ENCODE data around the gene DOCK4. TPM values are rescaled to one million over a fixed set of nuclear protein-coding genes. Genes with fewer than 3 reads are reported as not detected.

The DOCK4 gene
- total RNA-seq, 4 donors from 2014 or later = 14.0 to 48.1 (median 30.9) TPM

- no peaks in the 10 kb centered on the region for H3K9me3 ChIP-seq
- 97% methylated on average over 2 of the region's 2 CpGs for WGBS, 2 donors
- H3K27me3 ChIP-seq = no peaks in the 10 kb centered on the region
- TF ChIP-seq POLR2A (IDR thresholded peaks at IDR 0.05) = no peak
- TF ChIP-seq CTCF (IDR thresholded peaks at IDR 0.05) = no peak
- H3K4me3 ChIP-seq (replicated peaks in 1 of 3) = no peak overlapping the region
- no peak for DNase-seq
- no peaks in the 10 kb centered on the region for H3K36me3 ChIP-seq
- intact Hi-C loops (cut with DNase I) = no loop called here
- H3K4me1 ChIP-seq = no peaks in the 10 kb centered on the region
- H3K27ac ChIP-seq = no peak overlapping the region
These were observed 30.4 kb upstream of the DOCK4 start for GRCh38 chr7:112236597-112236996.

- TF ChIP-seq CTCF (IDR thresholded peaks at IDR 0.05) (no peak), POLR2A (IDR thresholded peaks at IDR 0.05) (no peak)
- Histone ChIP-seq H3K4me1 (no peaks in the 10 kb centered on the region), H3K4me3 (replicated peaks in 1 of 3) (no peak overlapping the region), H3K27me3 (no peaks in the 10 kb centered on the region), H3K36me3 (no peaks in the 10 kb centered on the region), H3K9me3 (no peaks in the 10 kb centered on the region), H3K27ac (no peak overlapping the region)
- no peak for DNase-seq
- intact Hi-C loops (cut with DNase I) = no loop called here
- 94 to 97% methylated on average over 1 of the region's 1 CpG for WGBS, 2 donors
These were observed 27.9 kb upstream of the DOCK4 start for GRCh38 chr7:112234147-112234546.

- Histone ChIP-seq H3K27me3 (no peaks in the 10 kb centered on the region), H3K4me3 (replicated peaks in 1 of 3) (no peak overlapping the region), H3K9me3 (no peaks in the 10 kb centered on the region), H3K27ac (no peak overlapping the region), H3K36me3 (no peaks in the 10 kb centered on the region), H3K4me1 (no peaks in the 10 kb centered on the region)
- intact Hi-C loops (cut with DNase I) = no loop called here
- DNase-seq = no peak
- TF ChIP-seq POLR2A (IDR thresholded peaks at IDR 0.05) (no peak), CTCF (IDR thresholded peaks at IDR 0.05) (no peak)
- 87 to 88% methylated on average over 3 of the region's 3 CpGs for WGBS, 2 donors
These were observed 27.0 kb upstream of the DOCK4 start for GRCh38 chr7:112233048-112233697.

GRCh38 chr7:112232212-112232978 is 26.2 kb upstream of the DOCK4 start:
- DNase-seq = no peak
- Histone ChIP-seq H3K4me1 (no peaks in the 10 kb centered on the region), H3K9me3 (no peaks in the 10 kb centered on the region), H3K4me3 (replicated peaks in 1 of 3) (no peak overlapping the region), H3K27ac (no peak overlapping the region), H3K36me3 (no peaks in the 10 kb centered on the region), H3K27me3 (no peaks in the 10 kb centered on the region)
- intact Hi-C loops (cut with DNase I) = no loop called here
- TF ChIP-seq POLR2A (IDR thresholded peaks at IDR 0.05) = no peak
- no peak for TF ChIP-seq CTCF (IDR thresholded peaks at IDR 0.05)
- 71 to 85% methylated on average over 4 of the region's 4 CpGs for WGBS, 2 donors

- no peak overlapping the region for H3K4me3 ChIP-seq (replicated peaks in 1 of 3)
- H3K27ac ChIP-seq = no peak overlapping the region
- no peaks in the 10 kb centered on the region for H3K4me1 ChIP-seq
- DNase-seq = no peak
- no peak for TF ChIP-seq CTCF (IDR thresholded peaks at IDR 0.05)
- no peak for TF ChIP-seq POLR2A (IDR thresholded peaks at IDR 0.05)
- intact Hi-C loops (cut with DNase I) = no loop called here
- H3K9me3 ChIP-seq = no peaks in the 10 kb centered on the region
- no peaks in the 10 kb centered on the region for H3K27me3 ChIP-seq
- 96 to 97% methylated on average over 2 of the region's 2 CpGs for WGBS, 2 donors
- no peaks in the 10 kb centered on the region for H3K36me3 ChIP-seq
These were observed 22.4 kb upstream of the DOCK4 start for GRCh38 chr7:112228632-112229031.

Data from thyroid gland (tissue), 4 donors.